Chondrocyte (in vitro differentiated cells): ENCODE data around the gene THUMPD3. TPM values are rescaled to one million over a fixed set of nuclear protein-coding genes. Genes with fewer than 3 reads are reported as not detected.

Experiments
- DNase-seq: peaks from one replicate; pipeline ENCODE4 v3.0.0; 2021; ENCODE audit warnings: mixed read lengths, low spot score
- H3K27ac Mint-ChIP-seq: one replicate; pipeline ENCODE4 v1.8.0; 2021; ENCODE audit warnings: mild to moderate bottlenecking, moderate library complexity, mixed read lengths; ENCODE audit not compliant: unreplicated experiment
- H3K27me3 Mint-ChIP-seq: 2 replicates; pipeline ENCODE4 v1.8.0; 2021; ENCODE audit warnings: low read depth, mixed read lengths
- H3K36me3 Mint-ChIP-seq: 2 replicates; pipeline ENCODE4 v1.8.0; 2021; ENCODE audit warnings: low read depth, mixed read lengths
- H3K4me1 Mint-ChIP-seq: 2 replicates; pipeline ENCODE4 v1.8.0; 2021; ENCODE audit warnings: low read depth, mild to moderate bottlenecking, mixed read lengths
- H3K4me3 Mint-ChIP-seq: one replicate; pipeline ENCODE4 v1.8.0; 2021; ENCODE audit warnings: mild to moderate bottlenecking, moderate library complexity, mixed read lengths; ENCODE audit not compliant: unreplicated experiment
- H3K9me3 Mint-ChIP-seq: 2 replicates; pipeline ENCODE4 v1.8.0; 2021; ENCODE audit warnings: low read depth, mixed read lengths
- CTCF ChIP-seq: fragments of 200-600 bp; sonication (generic); IDR thresholded peaks from 2 replicates; pipeline ENCODE4 v1.5.0; 2021; ENCODE audit warnings: antibody characterized with exemption, mild to moderate bottlenecking, moderate library complexity
- long read RNA-seq: library from polyadenylated mRNA; stranded (forward); transcript quantifications from one replicate; pipeline ENCODE4 v2.0.0, GENCODE V29; 2021
- total RNA-seq: library from RNA; stranded (reverse); gene quantifications from 3 replicates; pipeline ENCODE4 v1.2.1, GENCODE V29; 2021

The THUMPD3 gene
- 41.7 to 49.8 TPM (median 43.9 TPM) in 3 replicates for total RNA-seq
- long read RNA-seq, transcript THUMPD3-201 (10 exons, 3,961 nt), result minor isoform, 14 of 52 reads
- long read RNA-seq, transcript THUMPD3-206 (10 exons, 2,877 nt), result major isoform, 18 of 52 reads
- long read RNA-seq, partial matches to known transcripts, result 2 of 52 reads
- long read RNA-seq, other reads (novel, unspliced or antisense), result 16 of 52 reads

- H3K27me3 Mint-ChIP-seq, result no peaks in the 10 kb centered on the region
- H3K4me3 Mint-ChIP-seq, result peak within 1 kb of the TSS; percentile 97
- H3K4me1 Mint-ChIP-seq, result peaks cover 20% of the 10 kb centered on the region
- peak; percentile 97 for DNase-seq
- peaks cover 3% of the 10 kb centered on the region for H3K36me3 Mint-ChIP-seq
- no peaks in the 10 kb centered on the region for H3K9me3 Mint-ChIP-seq
- peak within 1 kb of the TSS; percentile 100 for H3K27ac Mint-ChIP-seq
- no peak for TF ChIP-seq CTCF
These were observed at the start of gene THUMPD3 for GRCh38 chr3:9362731-9363530. Gene THUMPD3 (plus strand): TSS chr3:9363054. CDS start chr3:9365069, 2,015 bp downstream.

GRCh38 chr3:9314796-9315195 is 48.1 kb upstream of the THUMPD3 start:
- DNase-seq, result no peak
- Mint-ChIP-seq H3K4me1 (peaks cover 18% of the 10 kb centered on the region), H3K27ac (no peak overlapping the region), H3K27me3 (no peaks in the 10 kb centered on the region), H3K4me3 (no peak overlapping the region), H3K9me3 (no peaks in the 10 kb centered on the region), H3K36me3 (no peaks in the 10 kb centered on the region)
- TF ChIP-seq CTCF, result no peak

- no peaks in the 10 kb centered on the region for H3K9me3 Mint-ChIP-seq
- no peak for TF ChIP-seq CTCF
- DNase-seq, result no peak
- H3K4me1 Mint-ChIP-seq, result peaks cover 18% of the 10 kb centered on the region
- H3K4me3 Mint-ChIP-seq, result peak overlapping the region; percentile 60
- no peaks in the 10 kb centered on the region for H3K36me3 Mint-ChIP-seq
- no peaks in the 10 kb centered on the region for H3K27me3 Mint-ChIP-seq
- peak overlapping the region; percentile 96 for H3K27ac Mint-ChIP-seq
These were observed 45.9 kb upstream of the THUMPD3 start for GRCh38 chr3:9316881-9317361.

GRCh38 chr3:9322780-9323179 is 40.1 kb upstream of the THUMPD3 start:
- no peak overlapping the region for H3K4me3 Mint-ChIP-seq
- H3K4me1 Mint-ChIP-seq, result peaks cover 6% of the 10 kb centered on the region
- no peak for DNase-seq
- peaks cover 2% of the 10 kb centered on the region for H3K36me3 Mint-ChIP-seq
- no peak for TF ChIP-seq CTCF
- no peaks in the 10 kb centered on the region for H3K27me3 Mint-ChIP-seq
- H3K9me3 Mint-ChIP-seq, result peaks cover 6% of the 10 kb centered on the region
- H3K27ac Mint-ChIP-seq, result no peak overlapping the region

- Mint-ChIP-seq H3K27ac (no peak overlapping the region), H3K9me3 (peaks cover 9% of the 10 kb centered on the region), H3K4me1 (no peaks in the 10 kb centered on the region), H3K4me3 (no peak overlapping the region), H3K36me3 (peaks cover 2% of the 10 kb centered on the region), H3K27me3 (no peaks in the 10 kb centered on the region)
- DNase-seq, result no peak
- TF ChIP-seq CTCF, result no peak
These were observed 37.9 kb upstream of the THUMPD3 start for GRCh38 chr3:9324944-9325343.
